Nephron (organoid): Measurements from ENCODE around the gene TTC9B.
A peak's percentile ranks its signal among the peaks of the same experiment; 100 is the strongest.

Source experiments
- H3K27ac Mint-ChIP-seq, 3 experiments: 2 replicates each; pipeline ENCODE4 v1.8.0; 2020; ENCODE audit warnings: mixed read lengths in 3 of 3, mild to moderate bottlenecking in 2 of 3, moderate library complexity in 1 of 3
- H3K27me3 Mint-ChIP-seq: 2 replicates; pipeline ENCODE4 v1.8.0; 2021; ENCODE audit warnings: low read depth, mild to moderate bottlenecking, moderate library complexity, mixed read lengths
- H3K36me3 Mint-ChIP-seq: 2 replicates; pipeline ENCODE4 v1.8.0; 2020; ENCODE audit warnings: low read depth, mixed read lengths
- H3K4me1 Mint-ChIP-seq: 2 replicates; pipeline ENCODE4 v1.8.0; 2020; ENCODE audit warnings: mixed read lengths
- H3K4me3 Mint-ChIP-seq, 3 experiments: 2 replicates each; pipeline ENCODE4 v1.8.0; 2020; ENCODE audit warnings: mild to moderate bottlenecking in 3 of 3, mixed read lengths in 3 of 3, moderate library complexity in 2 of 3
- H3K9me3 Mint-ChIP-seq: 2 replicates; pipeline ENCODE4 v1.8.0; 2020; ENCODE audit warnings: mixed read lengths
- CTCF ChIP-seq, 3 experiments: fragments of 200-600 bp; sonication (generic); IDR thresholded peaks; one replicate each; pipeline ENCODE4 v1.5.0; 2021; ENCODE audit warnings: antibody characterized with exemption in 3 of 3; ENCODE audit not compliant: unreplicated experiment in 3 of 3

TTC9B gene

GRCh38 chr19:40190891-40191835 is 27.0 kb downstream of the TTC9B start, which contains the start of gene MAP3K10:
Gene MAP3K10 (plus strand): TSS chr19:40191426. CDS start chr19:40192032, 606 bp downstream.
- no peak for TF ChIP-seq CTCF (IDR thresholded peaks at IDR 0.05; ENCODE audit: unreplicated experiment in 3 of 3)
- Mint-ChIP-seq H3K27me3 (peaks cover 3% of the 10 kb centered on the region), H3K27ac (peak within 1 kb of the TSS in 2 of 3 experiments; percentile 63 to 87), H3K9me3 (no peaks in the 10 kb centered on the region), H3K4me3 (peak within 1 kb of the TSS; percentile 88 to 91 (median 90)), H3K4me1 (peaks cover 7% of the 10 kb centered on the region), H3K36me3 (no peaks in the 10 kb centered on the region)

- peaks cover 3% of the 10 kb centered on the region for H3K27me3 Mint-ChIP-seq
- H3K4me1 Mint-ChIP-seq, result no peaks in the 10 kb centered on the region
- H3K27ac Mint-ChIP-seq, result no peak overlapping the region
- no peak overlapping the region for H3K4me3 Mint-ChIP-seq
- H3K36me3 Mint-ChIP-seq, result no peaks in the 10 kb centered on the region
- no peak for TF ChIP-seq CTCF (IDR thresholded peaks at IDR 0.05; ENCODE audit: unreplicated experiment in 3 of 3)
- no peaks in the 10 kb centered on the region for H3K9me3 Mint-ChIP-seq
These were observed 33.9 kb downstream of the TTC9B start for GRCh38 chr19:40184273-40184672.

GRCh38 chr19:40178756-40179155 is 39.4 kb downstream of the TTC9B start:
- H3K9me3 Mint-ChIP-seq, result no peaks in the 10 kb centered on the region
- no peak overlapping the region for H3K27ac Mint-ChIP-seq
- H3K4me3 Mint-ChIP-seq, result no peak overlapping the region
- no peaks in the 10 kb centered on the region for H3K4me1 Mint-ChIP-seq
- TF ChIP-seq CTCF (IDR thresholded peaks at IDR 0.05; ENCODE audit: unreplicated experiment in 3 of 3), result no peak
- no peaks in the 10 kb centered on the region for H3K36me3 Mint-ChIP-seq
- H3K27me3 Mint-ChIP-seq, result peaks cover 11% of the 10 kb centered on the region

- H3K27me3 Mint-ChIP-seq, result peaks cover 11% of the 10 kb centered on the region
- H3K4me3 Mint-ChIP-seq, result no peak overlapping the region
- no peak for TF ChIP-seq CTCF (IDR thresholded peaks at IDR 0.05; ENCODE audit: unreplicated experiment in 3 of 3)
- no peaks in the 10 kb centered on the region for H3K4me1 Mint-ChIP-seq
- no peak overlapping the region for H3K27ac Mint-ChIP-seq
- H3K9me3 Mint-ChIP-seq, result no peaks in the 10 kb centered on the region
- no peaks in the 10 kb centered on the region for H3K36me3 Mint-ChIP-seq
These were observed 40.7 kb downstream of the TTC9B start for GRCh38 chr19:40177286-40178070.

GRCh38 chr19:40175820-40176219 is 42.4 kb downstream of the TTC9B start:
- no peaks in the 10 kb centered on the region for H3K4me1 Mint-ChIP-seq
- no peak overlapping the region for H3K4me3 Mint-ChIP-seq
- peaks cover 11% of the 10 kb centered on the region for H3K27me3 Mint-ChIP-seq
- H3K9me3 Mint-ChIP-seq, result no peaks in the 10 kb centered on the region
- TF ChIP-seq CTCF (IDR thresholded peaks at IDR 0.05; ENCODE audit: unreplicated experiment in 3 of 3), result no peak
- H3K27ac Mint-ChIP-seq, result no peak overlapping the region
- H3K36me3 Mint-ChIP-seq, result no peaks in the 10 kb centered on the region
